GM10847 (cell line): Measurements from ENCODE around the gene ZNF496.
"Not testable (repeated sequence)": the region's sequence is repeated elsewhere in the genome, so short reads cannot be mapped to it uniquely, and the experiment has no call there.

Experiments
- POLR2A ChIP-seq: IDR thresholded peaks from 2 replicates; pipeline ENCODE4 v1.6.1; 2011; ENCODE audit not compliant: insufficient read length; ENCODE audit errors: extremely low read depth

Gene ZNF496

DNA sequence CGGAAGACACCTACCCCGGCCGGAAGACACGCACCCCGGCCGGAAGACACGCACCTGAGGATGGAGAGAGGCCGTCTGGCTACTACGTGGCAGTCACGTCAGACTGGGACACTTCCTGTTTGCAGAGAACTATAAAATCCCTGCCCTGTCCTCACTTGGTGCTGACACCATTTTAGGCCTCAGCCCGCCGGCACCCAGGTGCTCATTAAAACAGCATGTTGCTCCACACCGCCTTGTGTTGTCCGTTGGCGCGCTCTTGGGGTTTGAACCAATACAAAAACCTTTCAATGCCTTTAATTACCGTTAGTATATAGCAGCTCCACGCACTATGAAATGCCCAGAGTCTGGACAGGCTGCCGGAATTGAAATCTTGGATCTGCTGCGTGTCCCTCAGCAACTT is 41.1 kb downstream of the ZNF496 start:
- TF ChIP-seq POLR2A, result no peak

- TF ChIP-seq POLR2A, result no peak
Observed at GRCh38 chr1:247288341-247288740, 43.3 kb downstream of the ZNF496 start.

GRCh38 chr1:247287460-247287859 is 44.2 kb downstream of the ZNF496 start:
- TF ChIP-seq POLR2A, result no peak

DNA sequence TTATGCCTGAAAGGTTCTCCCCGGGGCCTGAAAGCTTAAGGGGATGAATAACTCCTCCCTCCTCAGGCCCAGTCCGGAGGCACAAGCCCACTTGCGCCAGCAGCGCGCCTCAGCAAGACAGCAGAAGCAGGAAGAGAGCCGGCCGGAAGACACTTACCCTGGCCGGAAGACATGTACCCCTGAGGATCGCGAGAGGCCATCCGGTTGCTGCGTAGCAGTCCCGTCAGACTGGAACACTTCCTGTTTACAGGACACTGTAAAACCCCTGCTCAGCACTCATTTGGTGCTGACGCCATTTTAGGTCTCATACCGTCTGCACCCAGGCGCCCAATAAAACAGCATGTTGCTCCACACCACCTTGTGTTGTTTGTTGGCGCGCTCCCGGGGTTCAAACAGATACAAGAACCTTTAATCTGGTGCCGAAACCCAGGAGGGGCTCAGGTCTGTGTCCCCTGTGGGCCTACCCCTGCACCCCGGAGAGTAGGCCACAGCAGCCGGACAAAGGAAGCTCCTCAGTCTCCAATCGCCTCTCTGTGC is 45.5 kb downstream of the ZNF496 start:
- TF ChIP-seq POLR2A, result no peak

DNA sequence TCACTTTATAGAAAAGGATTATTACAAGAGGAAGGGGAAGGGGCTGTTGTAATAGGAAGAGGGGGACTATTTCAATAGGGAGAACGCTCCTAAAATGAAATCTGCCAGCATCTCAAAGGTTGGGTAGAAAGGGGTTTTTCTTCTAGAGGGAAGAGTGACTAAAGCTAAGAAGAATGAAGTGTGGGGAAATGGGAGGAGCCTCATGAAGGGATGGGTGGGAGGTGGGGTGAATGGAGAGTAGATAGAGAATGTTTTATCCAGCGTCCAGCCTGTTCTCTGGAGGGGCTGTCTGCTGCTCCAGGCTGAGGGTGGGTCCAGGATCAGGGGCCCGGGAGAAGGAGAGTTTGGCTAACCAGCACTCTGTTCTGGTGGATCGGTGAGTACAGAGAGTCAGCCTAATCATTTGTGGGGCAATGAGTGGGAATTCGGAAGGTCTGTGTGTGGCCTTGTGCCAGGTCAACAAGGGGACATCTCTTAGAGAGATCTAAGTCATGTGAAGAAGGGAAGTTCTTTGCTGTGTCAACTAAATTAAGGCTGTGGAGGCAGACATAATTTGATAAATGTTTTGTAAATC is 50.6 kb downstream of the ZNF496 start:
- no peak for TF ChIP-seq POLR2A

DNA sequence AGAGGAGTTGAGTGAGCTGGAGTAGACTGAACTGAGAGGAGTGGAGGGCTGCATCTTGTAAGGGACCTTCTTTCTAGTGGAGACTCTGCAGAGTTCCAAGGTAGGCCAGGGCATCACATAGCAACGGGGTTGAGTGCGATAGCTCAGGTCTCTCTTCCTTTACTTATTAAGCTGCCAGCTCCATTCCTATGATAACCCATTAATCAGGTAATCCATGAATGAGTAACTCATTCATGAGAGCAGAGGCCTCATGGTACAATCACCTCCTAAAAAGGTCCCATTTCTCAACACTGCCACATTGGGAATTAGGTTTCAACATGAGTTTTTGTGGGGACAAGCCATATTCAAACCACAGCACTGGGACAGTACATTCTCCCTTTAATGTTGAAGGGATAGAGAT is 54.5 kb downstream of the ZNF496 start:
- no peak for TF ChIP-seq POLR2A

DNA sequence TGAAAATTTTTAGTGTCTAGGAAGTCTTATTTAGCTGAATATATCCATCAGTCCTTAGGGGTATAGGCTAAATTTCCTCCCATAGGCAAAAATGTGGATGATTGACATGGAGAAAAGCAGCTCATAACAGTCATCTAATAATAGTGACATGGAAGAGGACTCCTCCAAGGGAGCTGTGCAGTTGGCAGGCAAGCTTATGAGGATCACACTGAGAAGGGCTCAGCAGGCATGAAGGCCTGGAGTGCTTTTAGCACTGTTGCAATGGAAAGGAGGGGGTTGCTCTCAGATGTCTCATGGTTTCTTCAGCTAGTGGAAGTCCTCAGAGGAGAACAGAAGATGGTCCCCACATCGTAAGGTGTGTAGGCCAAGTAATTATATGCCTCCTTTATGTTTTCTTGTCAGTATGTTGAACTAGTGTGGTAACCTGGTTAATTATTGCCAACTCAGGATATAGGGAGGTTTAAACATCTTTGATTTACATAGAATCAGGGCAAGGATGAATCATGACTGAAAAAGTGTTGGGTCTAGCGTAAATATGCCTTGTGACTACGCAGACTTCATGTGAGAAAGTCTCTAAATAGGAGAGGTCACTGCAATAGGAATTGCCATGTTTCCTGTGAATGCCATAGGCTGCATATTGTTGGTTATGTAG is 56.9 kb downstream of the ZNF496 start:
- TF ChIP-seq POLR2A, result no peak

- TF ChIP-seq POLR2A, result no peak
Observed at GRCh38 chr1:247273013-247273412, 58.7 kb downstream of the ZNF496 start.

- no peak for TF ChIP-seq POLR2A
Observed at GRCh38 chr1:247270003-247270402, 61.7 kb downstream of the ZNF496 start.

DNA sequence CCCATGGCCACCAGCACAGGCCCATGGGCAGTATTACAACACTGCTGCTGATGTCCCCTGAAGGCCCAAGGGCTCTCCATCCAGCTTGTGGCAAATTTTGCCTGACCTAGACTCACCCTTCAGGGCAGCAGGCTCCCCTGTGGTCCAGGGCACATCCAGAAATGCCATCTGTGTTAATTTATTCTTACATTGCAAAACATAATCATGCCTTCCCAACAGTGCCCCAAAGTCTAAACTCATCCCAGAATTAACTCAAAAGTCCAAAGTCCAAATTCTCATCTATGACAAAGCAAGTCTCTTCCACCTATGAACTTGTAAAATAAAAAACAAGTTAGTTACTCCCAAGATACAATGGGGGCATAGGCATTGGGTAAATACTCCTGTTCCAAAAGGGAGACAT is 62.5 kb downstream of the ZNF496 start:
- TF ChIP-seq POLR2A, result no peak

DNA sequence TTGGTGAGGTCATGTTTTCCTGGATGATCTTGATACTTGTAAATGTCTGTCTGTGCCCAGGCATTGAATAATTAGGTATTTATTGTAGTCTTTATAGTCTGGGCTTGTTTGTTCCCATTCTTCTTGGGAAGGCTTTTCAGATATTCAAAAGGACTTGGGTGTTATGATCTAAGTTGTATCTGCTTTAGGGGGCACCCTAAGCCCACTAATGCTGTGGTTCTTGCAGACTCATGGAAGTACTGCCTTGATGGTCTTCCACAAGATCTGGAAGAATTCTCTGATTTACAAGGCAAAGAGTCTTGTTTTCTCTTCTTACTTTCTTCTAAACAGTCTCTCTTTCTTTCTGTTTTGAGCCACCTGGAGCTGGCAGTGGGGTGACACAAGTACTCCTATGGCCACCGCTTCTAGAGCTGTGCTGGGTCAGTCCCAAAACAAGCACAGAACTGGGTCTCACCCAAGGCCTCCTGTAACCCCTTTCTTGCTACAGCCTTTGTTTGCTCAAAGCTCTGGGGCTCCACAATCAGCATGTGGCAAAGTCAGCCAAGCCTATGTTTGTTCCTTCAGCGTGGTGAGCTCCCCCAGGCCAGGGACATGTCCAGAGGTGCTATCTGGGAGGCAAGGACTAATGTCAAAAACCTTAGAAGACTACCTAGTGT is 63.1 kb downstream of the ZNF496 start:
- TF ChIP-seq POLR2A, result no peak

DNA sequence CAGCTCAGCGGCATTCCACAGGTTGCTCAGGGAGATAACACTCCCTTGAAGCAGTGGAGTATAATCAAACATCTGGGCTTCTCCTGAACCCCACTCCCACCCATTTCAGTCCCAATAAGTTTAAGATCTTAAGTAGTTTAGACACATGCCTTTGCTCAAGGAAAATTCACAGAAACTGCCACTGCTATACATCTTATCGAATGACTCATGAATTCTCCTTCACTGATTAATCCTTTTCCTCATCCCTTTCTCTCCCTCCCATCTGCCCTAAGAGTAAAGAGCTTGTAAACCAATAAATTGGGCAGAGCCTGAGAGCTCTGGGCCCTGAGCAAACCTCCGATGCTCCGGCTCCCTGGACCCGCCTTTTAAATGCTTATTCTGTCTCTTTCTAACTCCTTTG is 65.6 kb downstream of the ZNF496 start:
- TF ChIP-seq POLR2A, result no peak

GRCh38 chr1:247255772-247256171 is 75.9 kb downstream of the ZNF496 start, which contains the start of gene VN1R5:
Gene VN1R5, plus strand, starts transcription at chr1:247256072.
- not testable (repeated sequence) for TF ChIP-seq POLR2A

- TF ChIP-seq POLR2A, result no peak
Observed at GRCh38 chr1:247247568-247247967, 84.1 kb downstream of the ZNF496 start.
